HEK293T (cell line): ENCODE results near the gene ARMC9.

Experiments
- CTBP1 ChIP-seq: fragments of 450-650 bp; IDR thresholded peaks from 2 replicates; pipeline ENCODE4 v1.6.1; 2016; ENCODE audit warnings: borderline replicate concordance
- ELF4 ChIP-seq: fragments of 450-650 bp; IDR thresholded peaks from 2 replicates; pipeline ENCODE4 v1.6.1; 2017; ENCODE audit warnings: antibody characterized with exemption
- FOXA1 ChIP-seq: fragments of 450-650 bp; IDR thresholded peaks from 2 replicates; pipeline ENCODE4 v1.6.1; 2016; ENCODE audit warnings: mild to moderate bottlenecking
- FOXK2 ChIP-seq: fragments of 450-650 bp; IDR thresholded peaks from 2 replicates; pipeline ENCODE4 v1.6.1; 2016; ENCODE audit warnings: mild to moderate bottlenecking
- FOXM1 ChIP-seq: fragments of 450-650 bp; IDR thresholded peaks from 2 replicates; pipeline ENCODE4 v1.6.1; 2017; ENCODE audit warnings: mild to moderate bottlenecking, borderline replicate concordance
- L3MBTL2 ChIP-seq: fragments of 450-650 bp; conservative IDR thresholded peaks from 2 replicates; pipeline ENCODE4 v1.6.1; 2016; ENCODE audit warnings: mild to moderate bottlenecking
- LEF1 ChIP-seq: fragments of 450-650 bp; IDR thresholded peaks from 2 replicates; pipeline ENCODE4 v1.6.1; 2017; ENCODE audit warnings: mild to moderate bottlenecking, borderline replicate concordance
- PKNOX1 ChIP-seq: fragments of 450-650 bp; IDR thresholded peaks from 2 replicates; pipeline ENCODE4 v1.6.1; 2016
- SUZ12 ChIP-seq: fragments of 450-650 bp; IDR thresholded peaks from 2 replicates; pipeline ENCODE4 v1.6.1; 2016; ENCODE audit warnings: mild to moderate bottlenecking
- ZNF384 ChIP-seq: fragments of 450-650 bp; IDR thresholded peaks from 2 replicates; pipeline ENCODE4 v1.6.1; 2016

DNA sequence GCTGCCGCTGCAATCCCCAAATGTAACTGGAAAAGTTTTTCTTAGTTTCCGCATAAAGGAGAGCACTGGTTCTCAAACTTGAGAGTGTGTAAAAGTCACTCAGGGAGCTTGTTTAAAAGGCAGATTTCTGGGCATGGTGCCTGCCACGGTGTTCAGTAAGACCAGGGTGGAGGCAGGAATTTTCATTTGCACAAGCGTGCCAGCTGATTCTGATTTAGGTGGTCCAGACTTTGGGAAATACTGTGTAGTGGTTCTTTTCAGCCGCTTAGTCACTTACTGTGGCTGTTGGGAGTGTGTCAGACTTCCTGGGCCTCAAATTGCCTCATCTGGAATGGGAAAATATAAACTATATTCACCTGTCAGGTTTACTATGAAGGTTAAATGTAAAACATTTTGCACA lies 788 bp downstream of the ARMC9 start:
- TF ChIP-seq CTBP1 (no peak), ZNF384 (no peak), ELF4 (no peak), LEF1 (no peak), SUZ12 (no peak), PKNOX1 (no peak), FOXM1 (no peak), FOXK2 (no peak), L3MBTL2 (no peak), FOXA1 (no peak)
